Endothelial cell of umbilical vein (primary cell): Measurements from ENCODE around the gene DIAPH3. TPM values are rescaled to one million over a fixed set of nuclear protein-coding genes. Genes with fewer than 3 reads are reported as not detected.

Experiments
- BruUV-seq: library from RNA; stranded (reverse); fragments of 400-500 nt; replicated peaks from 2 replicates; lab custom pipeline; 2021; lab: Mats Ljungman, UMichigan
- CTCF ChIA-PET: fragments of 300-600, 350-600 bp; sonication (Branson Sonifier 250); formaldehyde crosslinking; loops from one replicate; lab custom pipeline; 2021; ENCODE audit warnings: antibody characterized with exemption, inconsistent platforms; lab: Charles Lee
- POLR2A ChIA-PET: fragments of 300-600, 350-600 bp; sonication (Branson Sonifier 250); formaldehyde crosslinking; loops from one replicate; lab custom pipeline; 2021; ENCODE audit warnings: antibody characterized with exemption, inconsistent platforms; lab: Charles Lee
- DNase-seq: peaks from one replicate; pipeline ENCODE4 v3.0.0-alpha.2; 2011; ENCODE audit warnings: low read depth, low spot score
- FAIRE-seq: peaks from 2 replicates; lab custom pipeline; 2011; peaks lifted over from hg19 to GRCh38; lab: Jason Lieb, UNC
- H2AFZ ChIP-seq: 2 replicates; pipeline ENCODE4 v1.6.0; 2012; ENCODE audit warnings: low read depth, low read length, control low read depth, inconsistent platforms
- H3K27ac ChIP-seq: 2 replicates; pipeline ENCODE4 v1.5.1; 2011; ENCODE audit warnings: low read depth, mild to moderate bottlenecking, control low read depth, low read length, moderate library complexity; ENCODE audit not compliant: insufficient read depth
- H3K27me3 ChIP-seq, 2 experiments: 2 replicates each; pipeline versions ENCODE4 v1.6.0 to v1.6.1; 2011; ENCODE audit warnings: low read length in 2 of 2, mixed read lengths in 1 of 2; ENCODE audit not compliant: control insufficient read depth in 2 of 2, insufficient read depth in 2 of 2
- H3K36me3 ChIP-seq, 2 experiments: 2 replicates in 1 of 2; 3 replicates in 1 of 2; pipeline ENCODE4 v1.5.1; 2011; ENCODE audit warnings: low read length in 2 of 2, mild to moderate bottlenecking in 1 of 2, moderate library complexity in 1 of 2; ENCODE audit not compliant: control insufficient read depth in 2 of 2, insufficient read depth in 2 of 2; ENCODE audit errors: extremely low read depth in 1 of 2
- H3K4me1 ChIP-seq: 3 replicates; pipeline ENCODE4 v1.5.1; 2011; ENCODE audit warnings: mild to moderate bottlenecking, low read length; ENCODE audit not compliant: control insufficient read depth, insufficient read depth; ENCODE audit errors: extremely low read depth
- H3K4me2 ChIP-seq: 2 replicates; pipeline ENCODE4 v1.6.1; 2011; ENCODE audit warnings: low read length, control low read depth, mixed read lengths; ENCODE audit not compliant: insufficient read depth
- H3K4me3 ChIP-seq, 3 experiments: fragments of 200-600 bp in 1 of 3; sonication (generic), shearing (Covaris generic) in 1 of 3; replicated peaks in 1 of 3; 2 replicates each; pipeline ENCODE4 v1.5.1; 2011 to 2016; ENCODE audit warnings: control low read depth in 3 of 3, low read length in 3 of 3, mild to moderate bottlenecking in 2 of 3, inconsistent platforms in 1 of 3, low read depth in 1 of 3, moderate library complexity in 1 of 3; ENCODE audit not compliant: insufficient read depth in 1 of 3
- H3K79me2 ChIP-seq: 2 replicates; pipeline ENCODE4 v1.6.0; 2012; ENCODE audit warnings: low read length, inconsistent platforms; ENCODE audit not compliant: control insufficient read depth, insufficient read depth
- H3K9ac ChIP-seq: replicated peaks from 2 replicates; pipeline ENCODE3; 2011; ENCODE audit warnings: low read length, control low read depth; ENCODE audit not compliant: insufficient read depth; ENCODE audit errors: extremely low read depth
- H3K9me1 ChIP-seq: replicated peaks from 3 replicates; pipeline ENCODE4 v1.6.0; 2011; ENCODE audit warnings: mild to moderate bottlenecking, low read length; ENCODE audit not compliant: control insufficient read depth, insufficient read depth; ENCODE audit errors: extremely low read depth
- H3K9me3 ChIP-seq: replicated peaks from 2 replicates; pipeline ENCODE4 v1.5.1; 2012; ENCODE audit warnings: low read length, inconsistent platforms; ENCODE audit not compliant: control insufficient read depth, insufficient read depth
- H4K20me1 ChIP-seq: replicated peaks from 2 replicates; pipeline ENCODE3; 2011; ENCODE audit warnings: mild to moderate bottlenecking, low read length; ENCODE audit not compliant: control insufficient read depth, insufficient read depth; ENCODE audit errors: extremely low read depth
- CTCF ChIP-seq, 2 donors: IDR thresholded peaks; 1 replicate in 1 of 2; 2 replicates in 1 of 2; pipeline ENCODE4 v1.5.1; 2011; ENCODE audit warnings: low read length in 2 of 2, mild to moderate bottlenecking in 2 of 2, moderate library complexity in 2 of 2, control low read depth in 1 of 2, inconsistent platforms in 1 of 2, low read depth in 1 of 2; ENCODE audit not compliant: insufficient read depth in 1 of 2; ENCODE audit errors: extremely low read depth in 1 of 2
- EZH2 ChIP-seq: IDR thresholded peaks from 2 replicates; pipeline ENCODE4 v1.6.1; 2012; ENCODE audit warnings: borderline replicate concordance, low read depth, mild to moderate bottlenecking, moderate library complexity, low read length, inconsistent platforms; ENCODE audit not compliant: severe bottlenecking
- FOS ChIP-seq: IDR thresholded peaks from 2 replicates; pipeline ENCODE4 v1.6.1; 2011; ENCODE audit warnings: mild to moderate bottlenecking, low read length, moderate library complexity, borderline replicate concordance; ENCODE audit not compliant: insufficient read depth
- GATA2 ChIP-seq: IDR thresholded peaks from 2 replicates; pipeline ENCODE4 v1.7.0; 2011; ENCODE audit warnings: low read depth, mild to moderate bottlenecking, moderate library complexity, mixed read lengths, low read length; ENCODE audit not compliant: insufficient read length, insufficient read depth
- JUN ChIP-seq: IDR thresholded peaks from 2 replicates; pipeline ENCODE4 v1.6.1; 2011; ENCODE audit warnings: borderline replicate concordance, low read depth; ENCODE audit not compliant: insufficient read length, insufficient read depth
- MAX ChIP-seq: IDR thresholded peaks from 2 replicates; pipeline ENCODE4 v1.6.1; 2011; ENCODE audit not compliant: insufficient read depth, insufficient read length
- MYC ChIP-seq: IDR thresholded peaks from one replicate; pipeline ENCODE4 v1.6.1; 2011; ENCODE audit warnings: mild to moderate bottlenecking, low read depth, low read length
- POLR2A ChIP-seq: IDR thresholded peaks from 2 replicates; pipeline ENCODE4 v1.6.1; 2012; ENCODE audit warnings: low read depth, mild to moderate bottlenecking, control low read depth, low read length
- POLR2AphosphoS5 ChIP-seq: IDR thresholded peaks from 2 replicates; pipeline ENCODE4 v1.6.1; 2012; ENCODE audit warnings: low read depth, mild to moderate bottlenecking, control low read depth, low read length, moderate library complexity; ENCODE audit not compliant: insufficient read depth
- dilution Hi-C: fragments of 300-500 bp; cut with MboI; formaldehyde crosslinking; loops from one replicate; pipeline ENCODE4 v1.15.0; 2019; ENCODE audit warnings: low sequenced_read_pairs; ENCODE audit not compliant: extremely low pct_ligation_motif_present
- intact Hi-C: fragments of 100-400 bp; cut with micrococcal nuclease; formaldehyde crosslinking; loops from one replicate; pipeline ENCODE4 v1.10.0; 2022
- polyA plus RNA-seq, 4 experiments: library from polyadenylated mRNA; depleted of rRNA in 3 of 4; stranded (reverse) in 3 of 4; unstranded in 1 of 4; fragments of >200 nt; gene quantifications; 2 replicates each; pipeline versions ENCODE4 v1.2.1 to v1.2.3, GENCODE V29; 2011 to 2012; ENCODE audit warnings: missing spikeins in 1 of 4
- total RNA-seq: library from RNA; stranded (reverse); gene quantifications from 2 replicates; pipeline ENCODE4 v1.2.3, GENCODE V29; 2021

Gene DIAPH3
- total and polyA plus RNA-seq, 2 donors (not counting 3 experiments of a cell fraction or from before 2014, with no cell fraction given): 9.9 to 44.0 TPM

- CTCF ChIA-PET: interaction anchor here (1.3 to 1.8 kb wide), 2 partner anchors 9 to 11 kb away, joined by 7 read pairs; no protein-coding TSS in a partner anchor
- H3K9me3 ChIP-seq: no peaks in the 10 kb centered on the region
- no peak for FAIRE-seq
These were observed 212.7 kb downstream of the DIAPH3 start for GRCh38 chr13:59951011-59951410.

More at GRCh38 chr13:59951011-59951410, 212.7 kb downstream of the DIAPH3 start:
- POLR2A ChIA-PET: no interaction called here
- no peaks in the 10 kb centered on the region for H3K27me3 ChIP-seq
- H4K20me1 ChIP-seq: no peaks in the 10 kb centered on the region
- intact Hi-C loops (no loop called here), dilution Hi-C loops (no loop called here)
- BruUV-seq: no TSS peak
- no peaks in the 10 kb centered on the region for H3K4me1 ChIP-seq
- no peaks in the 10 kb centered on the region for H3K36me3 ChIP-seq
- no peaks in the 10 kb centered on the region for H3K79me2 ChIP-seq
- TF ChIP-seq POLR2AphosphoS5 (no peak), EZH2 (no peak), CTCF (IDR thresholded peaks at IDR 0.05; ENCODE audit: extremely low read depth in 1 of 2, insufficient read depth in 1 of 2, low read depth in 1 of 2, low read length in 2 of 2) (no peak), GATA2 (no peak), MYC (no peak), JUN (no peak), FOS (no peak), MAX (no peak), POLR2A (no peak)
- no peak overlapping the region for H2AFZ ChIP-seq
- H3K27ac ChIP-seq: no peak overlapping the region
- H3K4me2 ChIP-seq: no peak overlapping the region
- DNase-seq: no peak
- no peak overlapping the region for H3K9ac ChIP-seq
- no peaks in the 10 kb centered on the region for H3K9me1 ChIP-seq
- no peak overlapping the region for H3K4me3 ChIP-seq
